IMR-90 (cell line): ENCODE results near the gene WWC2. TPM values are rescaled to one million over a fixed set of nuclear protein-coding genes. Genes with fewer than 3 reads are reported as not detected.

Source experiments
- ATAC-seq: fragments of 200-7000 bp; cut with Tn5 transposase; 2 replicates; pipeline ENCODE4 v1.9.1; 2020; ENCODE audit warnings: low read depth, mild to moderate bottlenecking, moderate library complexity
- BruUV-seq: library from RNA; stranded (reverse); fragments of 400-500 nt; replicated peaks from 2 replicates; lab custom pipeline; 2021; lab: Mats Ljungman, UMichigan
- CTCF ChIA-PET: fragments of 300-600 bp; formaldehyde crosslinking; extraction: SDS; loops from one replicate; lab custom pipeline; 2021; ENCODE audit warnings: antibody characterized with exemption; lab: Yijun Ruan, JAX
- POLR2A ChIA-PET: fragments of 300-600 bp; sonication (Branson Sonifier 250); formaldehyde crosslinking; loops from one replicate; lab custom pipeline; 2022; ENCODE audit warnings: antibody characterized with exemption; ENCODE audit not compliant: unreplicated experiment; lab: Charles Lee
- DNase-seq: peaks from one replicate; pipeline ENCODE4 v3.0.0; 2013
- H2AFZ ChIP-seq: replicated peaks from 2 replicates; pipeline ENCODE3; 2013; ENCODE audit warnings: low read length, mild to moderate bottlenecking; ENCODE audit not compliant: poor library complexity
- H2AK5ac ChIP-seq: 2 replicates; pipeline ENCODE4 v1.6.1; 2013; ENCODE audit warnings: low read depth, low read length, inconsistent platforms
- H2AK9ac ChIP-seq: replicated peaks from 2 replicates; pipeline ENCODE3; 2013; ENCODE audit warnings: mild to moderate bottlenecking, low read depth, low read length, moderate library complexity; ENCODE audit not compliant: poor library complexity
- H2BK120ac ChIP-seq: 2 replicates; pipeline ENCODE4 v1.6.1; 2013; ENCODE audit warnings: low read depth, low read length, inconsistent platforms
- H2BK15ac ChIP-seq: 3 replicates; pipeline ENCODE4 v1.6.1; 2013; ENCODE audit warnings: low read depth, low read length, inconsistent platforms
- H2BK20ac ChIP-seq: 2 replicates; pipeline ENCODE4 v1.6.1; 2013; ENCODE audit warnings: low read depth, mild to moderate bottlenecking, inconsistent platforms, low read length, moderate library complexity
- H2BK5ac ChIP-seq: 2 replicates; pipeline ENCODE4 v1.6.1; 2013; ENCODE audit warnings: mild to moderate bottlenecking, low read depth, low read length, inconsistent platforms; ENCODE audit not compliant: poor library complexity, severe bottlenecking
- H3K14ac ChIP-seq: replicated peaks from 2 replicates; pipeline ENCODE4 v1.6.1; 2013; ENCODE audit warnings: low read depth, low read length, inconsistent platforms
- H3K18ac ChIP-seq: 2 replicates; pipeline ENCODE4 v1.6.1; 2013; ENCODE audit warnings: low read depth, low read length, control low read depth
- H3K23ac ChIP-seq: 2 replicates; pipeline ENCODE4 v1.6.1; 2013; ENCODE audit warnings: low read depth, low read length, inconsistent platforms
- H3K27ac ChIP-seq: 2 replicates; pipeline ENCODE4 v1.5.1; 2013; ENCODE audit warnings: mild to moderate bottlenecking, control low read depth, low read length; ENCODE audit not compliant: insufficient read depth
- H3K27me3 ChIP-seq: 2 replicates; pipeline ENCODE4 v1.6.1; 2013; ENCODE audit warnings: low read length; ENCODE audit not compliant: control insufficient read depth, insufficient read depth
- H3K36me3 ChIP-seq: 2 replicates; pipeline ENCODE4 v1.6.1; 2013; ENCODE audit warnings: low read length, mixed read lengths; ENCODE audit not compliant: control insufficient read depth, insufficient read depth
- H3K4ac ChIP-seq: 2 replicates; pipeline ENCODE4 v1.6.1; 2013; ENCODE audit warnings: low read depth, low read length, inconsistent platforms
- H3K4me1 ChIP-seq: 2 replicates; pipeline ENCODE4 v1.6.1; 2013; ENCODE audit warnings: low read length, mixed read lengths; ENCODE audit not compliant: control insufficient read depth, insufficient read depth
- H3K4me2 ChIP-seq: 2 replicates; pipeline ENCODE4 v1.6.1; 2013; ENCODE audit warnings: low read depth, mild to moderate bottlenecking, control low read depth, low read length, moderate library complexity
- H3K4me3 ChIP-seq: 2 replicates; pipeline ENCODE4 v1.5.1; 2013; ENCODE audit warnings: low read depth, mild to moderate bottlenecking, control low read depth, low read length, moderate library complexity; ENCODE audit not compliant: insufficient read depth
- H3K56ac ChIP-seq: 2 replicates; pipeline ENCODE4 v1.6.1; 2013; ENCODE audit warnings: low read length, inconsistent platforms; ENCODE audit not compliant: insufficient read depth; ENCODE audit errors: extremely low read depth
- H3K79me1 ChIP-seq, 2 experiments: 2 replicates each; pipeline ENCODE4 v1.6.1; 2013; ENCODE audit warnings: low read length in 2 of 2, inconsistent platforms in 1 of 2, low read depth in 1 of 2
- H3K9ac ChIP-seq: 2 replicates; pipeline ENCODE4 v1.6.1; 2013; ENCODE audit warnings: low read depth, low read length, control low read depth
- H3K9me1 ChIP-seq: 2 replicates; pipeline ENCODE4 v1.6.1; 2013; ENCODE audit warnings: low read length, inconsistent platforms; ENCODE audit not compliant: insufficient read depth
- H3K9me3 ChIP-seq: 2 replicates; pipeline ENCODE4 v1.6.1; 2013; ENCODE audit warnings: low read length; ENCODE audit not compliant: control insufficient read depth, insufficient read depth
- H4K20me1 ChIP-seq: 2 replicates; pipeline ENCODE4 v1.6.1; 2013; ENCODE audit warnings: low read length, inconsistent platforms; ENCODE audit not compliant: insufficient read depth
- H4K5ac ChIP-seq: 2 replicates; pipeline ENCODE4 v1.6.1; 2013; ENCODE audit warnings: mild to moderate bottlenecking, low read depth, low read length, control low read depth
- H4K8ac ChIP-seq, 2 experiments: 2 replicates each; pipeline ENCODE4 v1.6.1; 2013; ENCODE audit warnings: low read depth in 2 of 2, low read length in 2 of 2, control low read depth in 1 of 2, inconsistent platforms in 1 of 2
- H4K91ac ChIP-seq: 2 replicates; pipeline ENCODE4 v1.6.1; 2013; ENCODE audit warnings: low read depth, low read length, inconsistent platforms; ENCODE audit not compliant: insufficient read depth
- BHLHE40 ChIP-seq: fragments of 150-350 bp; IDR thresholded peaks from 2 replicates; pipeline ENCODE4 v1.6.1; 2016; ENCODE audit warnings: mild to moderate bottlenecking, low read depth, low read length
- CEBPB ChIP-seq: IDR thresholded peaks from 2 replicates; pipeline ENCODE4 v1.6.1; 2012; ENCODE audit warnings: low read depth, low read length, improper control_type of control experiment
- CHD1 ChIP-seq: IDR thresholded peaks from 2 replicates; pipeline ENCODE4 v1.6.1; 2012; ENCODE audit warnings: low read depth, low read length, improper control_type of control experiment
- CTCF ChIP-seq: conservative IDR thresholded peaks from 2 replicates; pipeline ENCODE4 v1.5.1; 2012; ENCODE audit warnings: mild to moderate bottlenecking, low read depth, low read length, improper control_type of control experiment
- ELK1 ChIP-seq: fragments of 150-350 bp; IDR thresholded peaks from 2 replicates; pipeline ENCODE4 v1.6.1; 2016; ENCODE audit warnings: low read depth, mild to moderate bottlenecking, low read length, moderate library complexity, borderline replicate concordance
- MAFK ChIP-seq: IDR thresholded peaks from 2 replicates; pipeline ENCODE4 v1.6.1; 2012; ENCODE audit warnings: low read depth, low read length, improper control_type of control experiment
- MAZ ChIP-seq: IDR thresholded peaks from 2 replicates; pipeline ENCODE4 v1.6.1; 2012; ENCODE audit warnings: low read depth, mild to moderate bottlenecking, low read length, improper control_type of control experiment, moderate library complexity, borderline replicate concordance
- NFE2L2 ChIP-seq: fragments of 150-350 bp; IDR thresholded peaks from 2 replicates; pipeline ENCODE4 v1.6.1; 2016; ENCODE audit warnings: low read depth, mild to moderate bottlenecking, low read length
- RCOR1 ChIP-seq: IDR thresholded peaks from 2 replicates; pipeline ENCODE4 v1.6.1; 2012; ENCODE audit warnings: mild to moderate bottlenecking, low read length, improper control_type of control experiment; ENCODE audit not compliant: insufficient replicate concordance
- RFX5 ChIP-seq: IDR thresholded peaks from 2 replicates; pipeline ENCODE4 v1.8.0; 2012; ENCODE audit warnings: low read depth, mild to moderate bottlenecking, low read length, moderate library complexity
- WGBS, 2 experiments: methylation state at CpG; one replicate each; pipeline versions ENCODE4 v1.1.5 to v1.1.7; 2013; ENCODE audit warnings: missing lambda C conversion rate in 2 of 2; ENCODE audit not compliant: insufficient read length in 1 of 2; ENCODE audit errors: extremely low coverage in 2 of 2; 5-methylcytosine and 5-hydroxymethylcytosine counted together
- dilution Hi-C: fragments of 300-500 bp; cut with HindIII; formaldehyde crosslinking; loops from one replicate; pipeline ENCODE4 v1.14.3; 2018; ENCODE audit warnings: low sequenced_read_pairs; ENCODE audit not compliant: unreplicated experiment
- in situ Hi-C: fragments of 300-500 bp; cut with MboI; formaldehyde crosslinking; loops from 3 replicates; pipeline ENCODE4 v1.14.3; 2019; ENCODE audit warnings: low sequenced_read_pairs, inconsistent platforms, mixed read lengths
- intact Hi-C: fragments of 100-400 bp; cut with micrococcal nuclease; formaldehyde crosslinking; loops from 2 replicates; pipeline ENCODE4 v1.10.0; 2022
- polyA plus RNA-seq, 3 experiments: library from polyadenylated mRNA; depleted of rRNA; stranded (reverse); fragments of >200 nt; gene quantifications; 2 replicates each; pipeline ENCODE4 v1.2.3, GENCODE V29; 2012; ENCODE audit warnings: low replicate concordance in 1 of 3
- total RNA-seq: library from RNA; depleted of rRNA; stranded (reverse); fragments of >200 nt; gene quantifications from 2 replicates; pipeline ENCODE4 v1.2.3, GENCODE V29; 2012

WWC2 gene
- total and polyA plus RNA-seq, 2 of the 4 experiments (the other 2 are of a cell fraction) = 26.6 to 27.4 TPM

- Histone ChIP-seq H3K36me3 (no peaks in the 10 kb centered on the region), H3K4ac (no peak overlapping the region), H2BK15ac (no peak overlapping the region), H2BK120ac (no peak overlapping the region), H3K27ac (no peak overlapping the region), H2AFZ (no peak overlapping the region), H3K4me1 (peaks cover 3% of the 10 kb centered on the region; the same call in 1 of the 2 replicates), H4K91ac (no peak overlapping the region), H4K20me1 (no peaks in the 10 kb centered on the region), H3K27me3 (no peaks in the 10 kb centered on the region), H3K56ac (no peak overlapping the region), H2AK5ac (no peak overlapping the region), H2BK5ac (no peak overlapping the region), H4K8ac (no peak overlapping the region), H3K9me1 (no peaks in the 10 kb centered on the region), H3K4me3 (no peak overlapping the region), H3K18ac (no peak overlapping the region), H2BK20ac (no peak overlapping the region), H2AK9ac (no peak overlapping the region), H3K14ac (no peak overlapping the region), H3K79me1 (no peaks in the 10 kb centered on the region), H3K4me2 (no peak overlapping the region), H3K9me3 (peaks cover 7% of the 10 kb centered on the region), H4K5ac (no peak overlapping the region), H3K23ac (no peak overlapping the region), H3K9ac (no peak overlapping the region)
- no peak for DNase-seq
- no TSS peak for BruUV-seq
- ChIA-PET CTCF (no interaction called here), POLR2A (interaction anchor here (0.6 kb wide), 1 partner anchor 85 kb away, joined by 5 read pairs; no protein-coding TSS in a partner anchor)
- ATAC-seq = no peak
- TF ChIP-seq RFX5 = no peak
- TF ChIP-seq CTCF = no peak
- no peak for TF ChIP-seq MAFK
- TF ChIP-seq BHLHE40 = no peak
- TF ChIP-seq CEBPB = no peak
- TF ChIP-seq CHD1 = no peak
- no peak for TF ChIP-seq ELK1
- TF ChIP-seq RCOR1 = no peak
- no peak for TF ChIP-seq MAZ
- no peak for TF ChIP-seq NFE2L2
- in situ Hi-C loops = no loop called here
- WGBS, 2 experiments = no CpG with 5 or more reads among the region's 7 CpGs
- intact Hi-C loops = no loop called here
- dilution Hi-C loops = no loop called here
Measured at GRCh38 chr4:183327827-183328226, 228.8 kb downstream of the WWC2 start.
